GM21723 (cell line): ENCODE data around the gene ANXA4.

ENCODE experiments used
- ATAC-seq: cut with Tn5 transposase; IDR thresholded peaks from one replicate; pipeline ENCODE4 v1.9.1; 2021; ENCODE audit warnings: mild to moderate bottlenecking, moderate library complexity; ENCODE audit not compliant: unreplicated experiment

ANXA4 gene

DNA sequence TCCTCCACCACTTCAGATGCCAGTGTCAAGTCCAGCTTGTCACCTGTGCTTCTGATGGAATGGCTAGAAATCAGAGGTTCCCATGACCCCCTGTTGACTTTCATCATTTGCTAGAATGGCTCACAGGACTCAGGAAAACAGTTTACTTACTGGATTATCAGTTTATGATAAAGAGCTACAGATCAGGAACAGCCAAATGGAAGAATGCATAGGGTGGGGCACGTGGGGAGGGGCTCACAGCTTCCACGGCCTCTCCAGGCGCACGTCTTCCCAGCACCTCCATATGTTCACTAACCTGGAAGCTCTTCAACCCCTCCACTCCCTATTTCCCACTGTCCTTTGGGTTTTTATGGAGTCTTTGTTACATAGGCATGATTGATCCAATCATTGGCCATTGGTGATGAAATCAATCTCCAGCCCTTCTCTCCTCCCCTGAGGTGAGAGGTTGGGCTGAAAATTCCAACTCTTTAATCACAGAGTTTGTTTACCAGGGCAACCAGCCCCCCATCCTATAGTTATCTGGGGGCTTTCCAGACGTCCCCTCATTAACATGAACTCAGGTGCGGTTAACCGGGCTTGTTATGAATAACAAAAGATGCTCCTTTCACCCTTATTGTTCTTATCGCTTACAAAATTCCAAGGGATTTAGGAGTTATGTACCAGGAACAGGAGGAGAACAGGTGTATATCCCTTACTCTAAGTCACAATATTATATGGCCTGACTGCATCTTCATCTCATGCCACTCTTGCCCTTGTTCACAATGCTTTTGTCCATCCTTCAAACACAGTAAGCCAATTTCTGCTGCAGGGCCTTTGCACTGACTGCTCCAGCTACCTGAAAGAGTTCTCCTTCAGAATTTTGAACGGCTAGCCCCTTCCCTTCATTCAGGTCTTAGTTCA lies 35.2 kb downstream of the ANXA4 start:
- no peak for ATAC-seq

DNA sequence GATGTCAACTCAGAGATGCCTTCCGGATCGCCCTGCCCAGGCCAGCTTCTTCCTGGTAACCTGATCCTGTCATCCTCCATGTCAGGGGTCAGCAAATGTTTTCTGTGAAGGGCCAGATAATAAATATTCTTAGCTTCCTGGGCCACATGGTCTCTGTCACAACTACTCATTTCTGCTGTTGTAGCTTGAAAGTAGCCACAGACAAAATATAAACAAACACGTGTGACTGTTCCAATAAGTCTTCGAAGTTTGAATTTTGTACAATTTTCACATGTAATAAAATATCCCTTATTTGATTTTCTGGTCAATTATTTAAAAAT lies 35.8 kb downstream of the ANXA4 start:
- ATAC-seq: no peak

DNA sequence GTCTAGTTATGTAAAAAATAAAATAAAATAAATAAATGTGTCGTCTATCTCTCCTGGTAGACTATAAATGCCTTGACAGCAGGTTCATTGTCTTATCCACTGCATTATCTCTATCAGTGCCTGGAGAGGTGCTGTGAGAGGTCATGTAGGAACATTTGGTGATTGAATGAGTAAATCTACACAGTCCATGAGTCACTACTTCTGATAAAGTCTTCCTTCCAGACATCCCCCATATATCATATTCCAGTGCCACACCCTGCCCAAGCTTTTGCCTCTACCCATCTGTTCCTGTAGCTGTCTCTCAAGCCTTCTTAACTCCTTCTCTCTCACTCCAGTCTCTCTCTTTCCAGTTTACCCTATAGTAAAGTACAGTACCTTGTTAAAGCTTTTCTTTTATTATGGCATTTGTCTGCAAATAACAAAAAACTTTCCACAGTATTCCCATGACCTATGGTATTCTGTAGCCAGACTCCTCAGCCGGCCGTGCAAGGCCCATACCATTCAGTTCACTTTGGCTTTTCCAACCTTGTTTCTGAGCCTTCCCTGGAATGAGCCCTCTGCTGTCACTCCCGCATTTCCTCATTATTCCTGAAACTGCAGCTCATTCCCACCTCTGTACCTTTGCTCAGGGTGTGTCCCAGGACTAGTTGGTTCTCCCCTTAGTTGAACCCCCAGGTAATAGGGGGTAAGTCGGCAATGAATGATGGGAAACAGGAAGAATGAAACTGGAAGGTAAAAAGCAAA lies 37.5 kb downstream of the ANXA4 start:
- no peak for ATAC-seq

DNA sequence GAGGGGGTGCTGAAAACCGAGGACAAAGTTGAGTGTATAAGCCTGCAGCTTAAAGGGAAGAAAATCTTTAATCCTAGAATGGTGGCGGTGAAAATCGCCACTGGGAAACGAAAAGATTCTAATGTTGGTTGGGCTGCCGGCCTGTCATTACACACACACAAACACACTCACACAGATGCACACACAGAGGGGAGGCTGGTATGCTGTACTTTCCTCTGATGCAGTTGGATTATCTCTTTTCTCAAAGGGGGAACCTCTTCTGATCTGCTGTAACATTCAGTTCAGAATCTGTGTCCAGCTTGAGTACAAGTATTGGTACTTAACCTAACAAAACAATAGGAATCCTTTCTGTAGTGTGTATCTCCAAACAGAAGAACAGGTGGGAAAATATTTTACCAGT lies 39.0 kb downstream of the ANXA4 start:
- ATAC-seq: no peak

DNA sequence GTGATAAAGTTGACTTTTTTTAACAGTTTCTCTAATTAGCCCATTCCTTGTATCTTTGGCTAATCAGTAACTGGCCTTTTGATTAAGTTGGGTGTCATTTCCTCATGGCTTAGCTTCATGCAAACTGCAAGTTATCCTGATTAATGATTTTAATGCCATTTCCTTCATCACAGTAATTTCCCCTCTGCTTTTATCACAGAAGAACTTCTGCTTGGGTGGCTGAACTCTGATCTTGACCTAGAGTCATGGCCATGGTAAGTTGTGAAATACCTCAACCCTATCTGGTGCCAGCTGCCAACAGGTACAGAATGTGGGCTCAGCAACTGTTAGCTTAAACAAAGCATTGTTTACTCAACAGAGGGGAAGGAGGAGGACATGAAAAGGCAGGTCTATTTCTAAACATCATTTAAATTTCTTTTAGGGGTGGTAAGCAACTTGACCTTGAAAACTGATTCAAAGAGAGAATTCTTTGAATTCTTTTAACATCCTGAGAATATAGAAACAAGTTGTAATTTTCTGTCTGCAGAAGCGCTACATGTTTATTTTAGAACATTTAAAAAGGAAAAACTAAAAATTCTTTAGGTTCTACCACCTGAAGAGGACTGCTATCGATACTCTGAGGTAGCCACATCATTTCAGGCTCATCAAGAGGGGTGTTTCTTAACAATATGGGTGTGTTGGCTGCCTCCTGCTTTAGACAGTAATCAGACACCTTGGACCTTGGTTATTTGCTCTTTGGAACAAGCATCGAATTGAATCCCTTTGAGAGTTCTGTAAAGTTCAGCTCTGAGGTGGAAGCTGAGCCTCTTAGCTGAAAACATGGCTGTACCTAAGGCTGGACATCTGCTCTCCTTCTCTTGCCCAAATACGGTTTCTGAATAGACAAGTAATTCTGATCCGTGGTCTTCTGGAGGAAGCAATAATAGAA lies 39.7 kb downstream of the ANXA4 start:
- ATAC-seq: no peak

DNA sequence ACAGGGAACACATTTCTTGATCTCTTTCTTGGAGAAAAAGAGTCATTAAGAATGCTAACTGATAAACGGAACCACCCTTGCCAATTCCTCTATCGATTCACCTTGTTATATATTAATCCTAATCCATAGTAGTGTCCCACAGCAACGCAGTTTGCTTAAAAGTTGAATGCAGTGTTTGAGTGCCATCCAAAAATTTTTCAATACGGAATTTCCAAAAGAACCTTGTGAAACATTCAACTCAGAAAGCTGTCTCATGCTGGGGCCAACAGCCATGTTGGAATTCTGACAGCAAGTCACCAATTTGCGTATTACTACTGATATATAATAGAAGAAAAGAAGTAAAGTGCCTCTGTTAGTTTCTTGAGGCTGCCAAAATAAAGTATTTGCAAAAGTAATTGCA lies 42.3 kb downstream of the ANXA4 start:
- ATAC-seq: no peak

DNA sequence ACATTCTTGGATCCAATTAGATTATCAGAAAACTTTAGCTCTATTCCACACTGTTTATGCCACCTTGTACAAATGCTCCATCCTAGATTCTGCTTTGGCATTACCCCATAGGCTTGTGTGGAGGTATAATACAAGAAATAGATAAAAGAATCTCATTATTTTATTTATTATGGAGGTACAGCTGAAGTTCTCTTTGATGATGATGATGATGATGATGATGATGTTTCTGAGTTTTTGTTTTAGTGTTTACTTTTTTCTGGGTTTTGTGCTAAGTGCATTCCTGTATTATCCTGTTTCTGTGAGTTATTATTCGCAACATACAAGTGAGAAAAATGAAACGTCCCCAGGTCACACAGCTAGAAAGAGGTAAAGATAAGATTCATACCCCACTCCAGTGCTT lies 43.4 kb downstream of the ANXA4 start:
- ATAC-seq: no peak

DNA sequence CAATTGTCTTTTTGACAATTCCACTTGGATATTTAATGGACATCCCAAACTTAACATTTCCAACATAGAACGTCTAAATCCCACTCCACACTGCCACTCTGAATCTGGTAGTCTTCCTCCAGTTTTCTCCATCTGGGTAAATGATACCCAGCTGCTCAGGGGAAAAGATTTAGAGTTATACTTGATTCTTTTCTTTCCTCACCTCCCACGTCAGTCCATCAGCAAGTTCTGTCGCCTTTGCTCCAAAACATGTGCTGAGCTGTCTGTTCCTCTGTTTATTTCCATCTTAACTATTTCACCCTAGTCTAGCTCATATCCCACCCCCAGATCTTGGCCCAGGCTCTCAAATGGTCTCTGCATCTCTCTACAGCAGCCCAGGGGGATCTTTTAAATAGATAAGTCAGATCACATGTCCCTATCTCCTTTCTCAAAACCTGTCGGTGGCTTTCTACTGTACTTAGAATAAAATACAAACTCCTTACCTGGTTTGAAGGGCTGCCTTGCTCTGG lies 44.2 kb downstream of the ANXA4 start:
- no peak for ATAC-seq

DNA sequence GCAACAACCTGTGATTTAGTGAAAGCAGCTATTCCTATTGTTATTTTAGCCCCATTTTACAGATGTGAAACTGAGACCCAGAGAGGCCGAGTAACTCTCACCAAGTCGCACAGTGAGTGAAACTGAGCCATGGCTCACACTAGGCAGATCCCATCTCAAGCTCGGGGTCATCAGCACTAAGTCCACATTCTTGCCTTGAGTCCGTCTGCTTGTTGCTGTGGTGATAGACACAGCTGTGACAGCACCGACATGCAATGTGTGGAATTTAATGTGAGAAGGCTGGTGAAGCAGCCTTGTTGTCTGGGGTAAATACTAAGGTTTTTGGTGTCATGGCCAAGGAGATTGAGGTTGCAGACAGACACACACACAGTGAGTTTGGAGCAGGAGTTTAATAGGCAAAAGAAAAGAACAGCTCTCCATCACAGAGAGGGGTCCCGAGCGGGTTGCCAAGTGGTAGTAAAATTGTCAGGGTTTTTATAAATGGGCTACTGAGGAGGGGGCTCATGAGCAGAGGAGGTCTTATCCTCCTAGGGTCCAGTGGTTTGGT lies 47.3 kb downstream of the ANXA4 start:
- ATAC-seq: peak; percentile 39

DNA sequence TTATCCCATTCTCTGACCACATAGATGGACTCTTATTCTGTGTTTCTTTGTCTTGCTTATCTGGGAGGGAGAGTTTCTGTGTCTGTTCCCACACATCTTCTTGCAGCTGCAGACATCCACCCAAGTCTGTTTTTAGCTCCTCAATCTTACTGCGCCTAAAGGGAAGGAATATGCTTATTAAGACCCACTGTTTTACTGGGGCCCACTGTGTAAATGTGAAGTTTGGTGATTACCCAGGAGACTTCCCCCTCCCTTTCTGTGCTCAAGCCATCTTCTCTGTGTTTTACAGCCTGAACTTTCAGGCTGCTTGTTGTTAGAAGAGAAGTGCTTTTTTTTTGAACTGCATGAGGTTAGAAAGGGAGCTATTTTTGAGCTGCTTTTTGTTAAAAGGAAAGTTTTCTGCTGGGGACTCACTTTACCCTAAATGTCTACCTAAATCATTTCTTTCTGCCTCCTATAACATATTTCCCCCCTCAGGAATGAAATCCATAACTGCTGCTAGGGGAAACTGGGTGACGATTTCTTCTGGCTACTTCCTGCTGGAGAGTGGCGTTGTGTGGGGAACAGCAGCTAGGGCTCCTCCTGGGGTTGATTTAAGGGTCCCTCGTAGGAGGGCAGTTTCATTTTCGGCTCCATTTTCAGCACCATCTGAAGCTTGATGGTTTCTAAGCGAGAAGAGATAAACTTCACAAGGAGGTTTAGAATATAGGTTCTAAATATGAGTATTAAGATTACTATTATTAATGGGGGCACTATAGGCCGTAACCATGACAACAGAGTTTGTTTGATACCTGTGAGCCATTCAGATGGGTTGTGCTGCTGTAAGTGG lies 48.1 kb downstream of the ANXA4 start:
- ATAC-seq: peak; percentile 76

DNA sequence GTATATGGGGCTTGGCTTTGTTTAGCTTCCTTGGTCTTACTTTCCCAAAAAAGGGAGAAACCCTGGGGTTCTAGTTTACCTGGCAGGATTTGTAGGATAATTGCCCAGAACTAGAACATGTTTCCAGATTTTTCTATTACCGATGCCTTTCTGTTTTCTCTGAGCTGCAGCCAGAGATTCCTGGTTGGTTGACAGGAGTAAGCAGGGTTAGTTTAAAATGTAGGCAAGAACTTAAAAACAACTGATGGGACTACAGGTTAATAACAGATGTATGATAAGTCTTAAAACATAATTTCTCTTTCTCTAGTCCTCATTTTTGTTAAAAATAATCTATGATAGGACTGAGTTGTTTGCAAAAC lies 48.6 kb downstream of the ANXA4 start:
- no peak for ATAC-seq

DNA sequence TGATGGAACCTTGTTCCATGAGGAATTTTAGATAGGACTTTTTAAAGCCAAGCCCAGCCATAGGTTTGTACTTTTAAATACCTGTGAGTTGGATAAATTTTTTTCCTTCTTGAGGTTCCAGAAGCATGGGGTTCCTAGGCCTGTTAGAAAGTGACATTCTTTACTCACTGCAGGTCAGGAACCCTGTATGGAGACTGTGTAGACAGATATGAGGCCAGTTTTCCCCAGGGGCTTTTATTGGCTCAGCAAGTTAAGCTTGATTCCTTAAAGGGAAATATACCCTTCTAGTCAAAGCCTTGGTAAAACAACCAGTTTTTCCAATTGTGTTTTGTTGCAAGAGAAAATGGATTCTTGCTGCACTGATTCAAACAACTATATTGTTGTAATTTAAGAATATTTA lies 49.1 kb downstream of the ANXA4 start:
- ATAC-seq: no peak

DNA sequence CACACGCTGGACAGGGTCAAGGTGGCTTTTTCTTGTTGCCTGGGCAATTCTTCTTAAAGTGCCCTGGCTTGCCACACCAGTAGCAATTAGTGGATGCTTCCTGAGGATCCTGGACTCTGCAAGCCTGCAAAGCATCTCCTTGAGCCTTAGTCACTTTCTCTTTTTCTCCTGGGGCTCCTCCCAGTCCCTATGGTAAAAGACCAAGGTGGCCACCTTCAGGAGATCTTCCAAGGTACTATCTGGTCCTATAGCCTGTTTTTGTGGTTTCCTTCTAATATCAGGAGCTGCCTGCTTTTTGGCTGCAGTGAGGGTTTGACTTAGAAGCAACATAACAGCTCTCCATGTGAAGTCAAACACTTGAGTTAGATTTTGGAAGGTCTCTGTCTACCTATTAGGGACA lies 54.2 kb downstream of the ANXA4 start:
- ATAC-seq: no peak

DNA sequence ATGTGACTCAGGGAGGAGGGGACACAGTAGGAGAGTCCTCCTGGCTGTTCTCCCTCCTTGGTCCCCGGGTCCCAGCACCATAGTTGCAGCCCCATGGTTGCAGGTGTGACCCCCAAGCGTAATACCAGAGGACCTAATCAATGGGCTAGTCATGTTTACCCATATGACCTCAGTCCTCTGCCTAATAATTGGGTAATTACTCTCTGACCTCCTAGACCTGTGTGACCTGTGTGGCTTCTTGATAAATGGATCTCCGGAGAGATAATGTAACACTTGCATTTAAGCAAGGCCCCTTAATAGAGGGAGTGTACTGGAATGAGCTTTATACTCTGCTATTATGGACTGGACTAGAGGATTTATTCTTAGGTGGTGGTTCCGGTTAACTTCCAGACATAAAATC lies 55.3 kb downstream of the ANXA4 start:
- ATAC-seq: no peak

DNA sequence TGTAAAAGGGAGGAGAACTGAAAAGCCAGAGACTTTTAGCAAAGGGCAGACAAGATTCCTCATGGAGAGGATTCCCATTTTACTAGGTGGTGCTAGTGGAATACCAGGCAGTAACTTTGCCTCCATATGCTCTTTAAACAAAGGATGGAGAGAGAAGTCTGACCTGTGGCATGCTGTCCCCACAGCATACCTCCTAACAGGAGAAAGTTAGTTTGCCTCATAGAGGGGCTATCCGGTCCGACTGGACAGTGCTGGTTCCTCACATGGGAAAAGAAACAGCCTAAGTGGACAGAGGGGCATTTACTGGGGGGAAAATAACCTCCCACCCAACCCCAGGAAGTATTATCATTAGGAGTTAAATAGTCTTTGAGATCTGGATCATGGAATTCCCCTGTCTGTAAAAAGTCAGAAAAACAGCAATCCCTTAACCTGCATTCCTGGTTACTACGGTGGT lies 55.9 kb downstream of the ANXA4 start:
- no peak for ATAC-seq

DNA sequence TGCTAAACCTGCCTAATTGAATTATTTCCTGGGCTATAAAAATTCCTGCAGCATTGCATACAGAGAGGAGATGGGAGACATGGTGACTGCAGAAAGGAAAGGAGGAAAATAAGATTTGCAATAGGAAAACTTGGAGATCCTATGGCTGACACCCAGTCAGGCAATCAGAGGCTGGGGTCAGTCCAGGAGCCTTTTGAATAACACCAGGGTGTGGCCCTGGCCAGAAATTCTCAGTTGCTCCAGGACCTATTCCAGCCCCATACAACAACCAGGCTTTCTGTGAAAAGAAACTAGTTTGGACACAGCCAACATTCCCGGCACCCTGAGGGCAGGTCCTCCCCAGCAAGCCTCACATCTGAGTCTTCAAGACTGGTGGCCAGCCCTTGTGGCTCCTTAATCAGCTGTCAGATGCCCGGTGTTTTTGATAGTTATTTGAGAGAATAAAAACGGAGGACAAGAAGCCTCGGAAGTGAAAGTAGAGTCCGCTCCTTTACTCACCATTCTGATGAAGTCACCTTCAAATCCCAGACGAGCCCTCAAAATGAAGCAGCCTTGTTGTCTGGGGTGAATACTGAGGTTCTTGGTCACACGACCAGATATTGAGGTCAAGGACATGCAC lies 56.5 kb downstream of the ANXA4 start:
- peak; percentile 19 for ATAC-seq

DNA sequence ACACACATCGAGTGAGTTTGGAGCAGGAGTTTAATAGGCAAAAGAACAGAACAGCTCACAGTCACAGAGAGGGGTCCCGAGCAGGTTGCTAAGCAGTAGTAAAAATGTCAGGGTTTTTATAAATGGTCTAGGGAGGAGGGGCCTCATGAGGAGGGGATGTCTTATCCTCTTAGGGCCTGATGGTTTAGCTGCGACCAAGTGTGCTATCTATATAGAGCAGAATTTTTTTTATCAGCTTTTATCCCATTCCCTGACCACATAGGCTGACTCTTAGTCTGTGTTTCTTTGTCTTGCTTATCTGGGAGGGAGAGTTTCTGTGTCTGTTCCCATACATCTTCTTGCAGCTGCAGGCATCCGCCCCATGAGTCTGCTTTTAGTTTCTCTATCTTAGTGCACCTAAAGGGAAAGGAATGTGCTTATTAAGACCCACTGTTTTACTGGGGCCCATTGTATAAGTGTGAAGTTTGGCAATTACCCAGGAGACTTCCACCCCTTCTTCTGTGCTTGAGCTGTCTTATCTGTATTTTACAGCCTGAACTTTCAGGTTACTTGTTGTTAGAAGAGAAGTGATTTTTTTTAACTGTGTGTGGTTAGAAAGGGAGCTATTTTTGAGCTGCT lies 57.1 kb downstream of the ANXA4 start:
- ATAC-seq: peak; percentile 46

DNA sequence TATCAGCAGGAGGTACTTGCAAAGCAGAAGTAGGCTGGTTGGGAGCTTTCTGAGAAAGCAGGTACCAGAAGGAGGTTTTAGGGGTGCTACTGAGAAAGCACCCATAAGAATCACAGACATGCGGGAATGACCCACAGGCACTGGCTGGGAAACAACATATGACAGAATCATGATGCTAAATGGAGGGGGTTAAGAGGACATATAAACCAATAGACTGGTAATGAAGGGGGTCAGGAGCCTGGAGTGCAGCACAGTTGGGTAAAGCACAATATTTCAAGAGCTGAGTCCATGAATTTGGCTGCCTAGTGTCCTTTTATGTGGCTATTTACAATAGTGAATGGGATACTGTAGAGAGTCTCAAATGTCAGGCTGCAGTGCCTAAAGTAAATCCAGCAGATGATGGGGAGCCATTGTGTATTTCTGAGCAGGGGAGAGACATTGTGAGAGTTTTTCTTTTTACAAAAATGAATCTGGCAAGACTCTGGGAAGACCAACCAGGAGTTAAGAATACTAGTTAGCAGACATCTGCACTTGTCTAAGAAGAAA lies 59.9 kb downstream of the ANXA4 start:
- ATAC-seq: no peak
